HepG2 (cell line): ENCODE results near the gene SERPIND1. TPM values are rescaled to one million over a fixed set of nuclear protein-coding genes. Genes with fewer than 3 reads are reported as not detected.

Experiments used
- ATAC-seq: fragments of 200-7000 bp; cut with Tn5 transposase; 3 replicates; pipeline ENCODE4 v1.9.1; 2020; ENCODE audit warnings: mild to moderate bottlenecking, moderate library complexity
- BruUV-seq: library from RNA; stranded (reverse); fragments of 400-500 nt; replicated peaks from 2 replicates; lab custom pipeline; 2021; lab: Mats Ljungman, UMichigan
- CTCF ChIA-PET: fragments of 300-600 bp; formaldehyde crosslinking; extraction: SDS; loops from one replicate; lab custom pipeline; 2021; ENCODE audit warnings: low total read pairs, inconsistent platforms, low intra/inter-chr PET ratio; lab: Yijun Ruan, JAX
- POLR2A ChIA-PET: fragments of 350-600 bp; sonication (Branson Sonifier 250); formaldehyde crosslinking; loops from one replicate; lab custom pipeline; 2020; ENCODE audit warnings: antibody characterized with exemption, inconsistent platforms; lab: Yijun Ruan, JAX
- DNase-seq: peaks from one replicate; pipeline ENCODE4 v3.0.0-alpha.2; 2015; ENCODE audit warnings: low spot score
- FAIRE-seq: peaks from 3 replicates; lab custom pipeline; 2011; peaks lifted over from hg19 to GRCh38; lab: Jason Lieb, UNC
- H2AFZ ChIP-seq: one replicate; pipeline ENCODE4 v1.6.1; 2011; ENCODE audit warnings: low read length, inconsistent platforms
- H3K27ac ChIP-seq: fragments of 300-600 bp; 3 replicates; pipeline ENCODE4 v1.8.0; 2011; ENCODE audit warnings: mixed run types, mild to moderate bottlenecking, mixed read lengths, low read length, inconsistent platforms; ENCODE audit not compliant: insufficient read depth; ENCODE audit errors: extremely low read length
- H3K27me3 ChIP-seq, 2 experiments: fragments of 200-600 bp in 1 of 2; 2 replicates in 1 of 2; 3 replicates in 1 of 2; pipeline versions ENCODE4 v1.6.0 to v1.8.0; 2011; ENCODE audit warnings: low read length in 2 of 2, mild to moderate bottlenecking in 2 of 2, moderate library complexity in 2 of 2, inconsistent platforms in 1 of 2; ENCODE audit not compliant: insufficient read depth in 2 of 2, control insufficient read depth in 1 of 2
- H3K36me3 ChIP-seq, 2 experiments: fragments of 200-600 bp in 1 of 2; replicated peaks in 1 of 2; 2 replicates in 1 of 2; 3 replicates in 1 of 2; pipeline versions ENCODE4 v1.5.1 to v1.8.0; 2011; ENCODE audit warnings: low read length in 2 of 2, inconsistent platforms in 1 of 2; ENCODE audit not compliant: insufficient read depth in 2 of 2, control insufficient read depth in 1 of 2
- H3K4me1 ChIP-seq: 2 replicates; pipeline ENCODE4 v1.5.1; 2012; ENCODE audit warnings: low read length, inconsistent platforms; ENCODE audit not compliant: insufficient read depth
- H3K4me2 ChIP-seq: 2 replicates; pipeline ENCODE4 v1.6.0; 2011; ENCODE audit warnings: low read depth, low read length, inconsistent platforms
- H3K4me3 ChIP-seq, 3 experiments: fragments of 200-600 bp in 1 of 3; sonication (generic), shearing (Covaris generic) in 1 of 3; replicated peaks in 1 of 3; 2 replicates each; pipeline ENCODE4 v1.5.1; 2011 to 2016; ENCODE audit warnings: low read length in 3 of 3, inconsistent platforms in 2 of 3, low read depth in 2 of 3, mild to moderate bottlenecking in 2 of 3, control low read depth in 1 of 3, mixed read lengths in 1 of 3; ENCODE audit not compliant: insufficient read depth in 1 of 3
- H3K79me2 ChIP-seq: one replicate; pipeline ENCODE4 v1.6.1; 2011; ENCODE audit warnings: low read length, inconsistent platforms; ENCODE audit not compliant: insufficient read depth
- H3K9ac ChIP-seq: 2 replicates; pipeline ENCODE4 v1.6.0; 2011; ENCODE audit warnings: mild to moderate bottlenecking, low read depth, low read length, inconsistent platforms; ENCODE audit not compliant: insufficient read depth
- H3K9me3 ChIP-seq: 2 replicates; pipeline ENCODE4 v1.5.1; 2012; ENCODE audit warnings: mild to moderate bottlenecking, low read length
- H4K20me1 ChIP-seq: 2 replicates; pipeline ENCODE4 v1.6.0; 2011; ENCODE audit warnings: inconsistent platforms, mild to moderate bottlenecking, low read length, moderate library complexity; ENCODE audit not compliant: insufficient read depth
- ELK4 ChIP-seq: sonication (generic); formaldehyde crosslinking; IDR thresholded peaks from 2 replicates; pipeline ENCODE4 v1.9.0; 2021; ENCODE audit warnings: missing genetic modification reagents, borderline replicate concordance
- HCFC1 ChIP-seq: fragments of 150-350 bp; IDR thresholded peaks from 2 replicates; pipeline ENCODE4 v1.6.1; 2014; ENCODE audit warnings: low read depth, low read length
- MAFF ChIP-seq: IDR thresholded peaks from 2 replicates; pipeline ENCODE4 v1.6.1; 2011; ENCODE audit warnings: low read depth, low read length, improper control_type of control experiment
- MAFK ChIP-seq, 2 experiments: IDR thresholded peaks in 1 of 2; conservative IDR thresholded peaks in 1 of 2; 2 replicates each; pipeline ENCODE4 v1.6.1; 2011; ENCODE audit warnings: improper control_type of control experiment in 2 of 2, low read length in 2 of 2
- POLR2AphosphoS5 ChIP-seq: IDR thresholded peaks from 2 replicates; pipeline ENCODE4 v1.6.1; 2012; ENCODE audit warnings: low read depth, low read length
- POLR2G ChIP-seq: fragments of 200-400 bp; formaldehyde crosslinking; IDR thresholded peaks from 2 replicates; pipeline ENCODE4 v1.6.1; 2018; ENCODE audit warnings: mild to moderate bottlenecking, low read depth, low read length, moderate library complexity
- RBFOX2 ChIP-seq: fragments of 200-400 bp; formaldehyde crosslinking; IDR thresholded peaks from 2 replicates; pipeline ENCODE4 v1.6.1; 2017; ENCODE audit warnings: low read depth, mild to moderate bottlenecking, low read length
- SRSF9 ChIP-seq: fragments of 200-400 bp; formaldehyde crosslinking; IDR thresholded peaks from 2 replicates; pipeline ENCODE4 v1.6.1; 2018; ENCODE audit warnings: borderline replicate concordance, mild to moderate bottlenecking, low read depth, low read length; ENCODE audit not compliant: insufficient read depth, poor library complexity, severe bottlenecking
- SSRP1 ChIP-seq: IDR thresholded peaks from 2 replicates; pipeline ENCODE4 v1.6.1; 2016; ENCODE audit warnings: control low read depth
- ZNF263 ChIP-seq: sonication (generic); formaldehyde crosslinking; IDR thresholded peaks from 2 replicates; pipeline ENCODE4 v1.4.0; 2020; ENCODE audit warnings: missing genetic modification reagents
- WGBS: methylation state at CpG from one replicate; pipeline ENCODE4 v1.1.6; 2017; ENCODE audit warnings: low lambda C conversion rate; 5-methylcytosine and 5-hydroxymethylcytosine counted together
- in situ Hi-C: cut with HindIII; loops from 2 replicates; pipeline ENCODE4 v1.10.0; 2017; ENCODE audit warnings: low pct_unique_long_range_greater_than_20kb; ENCODE audit not compliant: extremely low pct_ligation_motif_present
- intact Hi-C: fragments of 100-400 bp; cut with micrococcal nuclease; formaldehyde crosslinking; loops from one replicate; pipeline ENCODE4 v1.10.0; 2022; ENCODE audit not compliant: unreplicated experiment
- polyA plus RNA-seq, 8 experiments: library from polyadenylated mRNA; depleted of rRNA in 3 of 8; stranded (reverse) in 7 of 8; unstranded in 1 of 8; fragments of >200 nt; fragmentation: Illumina TruSeq in 4 of 8; extraction: Trizol in 4 of 8; gene quantifications; 2 replicates each; pipeline versions ENCODE4 v1.2.1 to v1.2.3, GENCODE V29; 2011 to 2016; ENCODE audit warnings: low read depth in 4 of 8, missing spikeins in 1 of 8, mixed read lengths in 1 of 8; ENCODE audit not compliant: insufficient read depth in 1 of 8
- total RNA-seq, 5 experiments: library from RNA; depleted of rRNA; stranded (reverse); fragments of >200 nt; fragmentation: Illumina TruSeq; extraction: Trizol; gene quantifications; 2 replicates each; pipeline ENCODE4 v1.2.3, GENCODE V29; 2016; ENCODE audit warnings: low read depth in 1 of 5
- TF ChIP-seq, protein P1 (sequence below): sonication (generic); formaldehyde crosslinking; IDR thresholded peaks from 2 replicates; pipeline ENCODE4 v1.4.0; 2020; ENCODE audit warnings: missing genetic modification reagents, borderline replicate concordance

Gene SERPIND1
- total and polyA plus RNA-seq, 2 of the 13 experiments (the other 11 are each of a cell fraction or from before 2014, with no cell fraction given) = 111 to 350 TPM

GRCh38 chr22:20782596-20783299, 8.8 kb downstream of the SERPIND1 start:
- 92% methylated on average over 4 of the region's 4 CpGs for whole genome bisulfite sequencing
- ChIA-PET CTCF (interaction anchor here (1.2 kb wide), 1 partner anchor 24 kb away, joined by 3 read pairs; no protein-coding TSS in a partner anchor), POLR2A (interaction anchor here (1.0 to 11.1 kb wide), 3 partner anchors 7 to 9 kb away, joined by 4 to 172 read pairs (median 6); partner anchors contain the start of gene SERPIND1)
- Histone ChIP-seq H4K20me1 (peaks cover 24% of the 10 kb centered on the region), H3K4me2 (peak overlapping the region; percentile 56; the same call in 1 of the 2 replicates), H3K79me2 (peaks cover 57% of the 10 kb centered on the region), H2AFZ (no peak overlapping the region), H3K27ac (peak overlapping the region; percentile 21), H3K36me3 (peaks cover 38 to 91% of the 10 kb centered on the region in 2 experiments), H3K4me1 (peaks cover 69% of the 10 kb centered on the region), H3K4me3 (no peak overlapping the region), H3K9ac (peak overlapping the region; percentile 26; the same call in 1 of the 2 replicates), H3K9me3 (no peaks in the 10 kb centered on the region), H3K27me3 (no peaks in the 10 kb centered on the region)
- BruUV-seq = no TSS peak
- intact Hi-C loops (no loop called here), in situ Hi-C loops (no loop called here)
- ATAC-seq (no peak), FAIRE-seq (no peak), DNase-seq (no peak)
- TF ChIP-seq RBFOX2 (0 out of 2 replicates have a peak, but pooled peaks have one; percentile 27), MAFK (conservative IDR thresholded peaks at IDR 0.05 in 1 of 2, IDR thresholded peaks at IDR 0.05 in 1 of 2; ENCODE audit: low read length in 2 of 2) (0 out of 4 replicates have a peak, but pooled peaks have one; percentile 4 to 7), POLR2G (peak; percentile 35; the same call in 1 of the 2 replicates), SSRP1 (CRISPR knock-in tag) (peak; percentile 48; the same call in 1 of the 2 replicates), HCFC1 (no peak), POLR2AphosphoS5 (peak; percentile 35; the same call in 1 of the 2 replicates), SRSF9 (no peak), ZNF263 (CRISPR knock-in tag) (no peak), MAFF (0 out of 2 replicates have a peak, but pooled peaks have one; percentile 26), ELK4 (no peak)
- TF ChIP-seq, protein P1, sequence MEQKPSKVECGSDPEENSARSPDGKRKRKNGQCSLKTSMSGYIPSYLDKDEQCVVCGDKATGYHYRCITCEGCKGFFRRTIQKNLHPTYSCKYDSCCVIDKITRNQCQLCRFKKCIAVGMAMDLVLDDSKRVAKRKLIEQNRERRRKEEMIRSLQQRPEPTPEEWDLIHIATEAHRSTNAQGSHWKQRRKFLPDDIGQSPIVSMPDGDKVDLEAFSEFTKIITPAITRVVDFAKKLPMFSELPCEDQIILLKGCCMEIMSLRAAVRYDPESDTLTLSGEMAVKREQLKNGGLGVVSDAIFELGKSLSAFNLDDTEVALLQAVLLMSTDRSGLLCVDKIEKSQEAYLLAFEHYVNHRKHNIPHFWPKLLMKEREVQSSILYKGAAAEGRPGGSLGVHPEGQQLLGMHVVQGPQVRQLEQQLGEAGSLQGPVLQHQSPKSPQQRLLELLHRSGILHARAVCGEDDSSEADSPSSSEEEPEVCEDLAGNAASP (CRISPR knock-in tag) = no peak
